GM23248 (cell line): ENCODE data around the gene ADGRD1. TPM values are rescaled to one million over a fixed set of nuclear protein-coding genes. Genes with fewer than 3 reads are reported as not detected.
A peak's percentile ranks its signal among the peaks of the same experiment; 100 is the strongest.
"Not testable (repeated sequence)": the region's sequence is repeated elsewhere in the genome, so short reads cannot be mapped to it uniquely, and the experiment has no call there.

Source experiments
- DNase-seq: peaks from one replicate; pipeline ENCODE4 v3.0.0-alpha.2; 2015
- H2AFZ ChIP-seq: fragments of 200-600 bp; sonication (generic); 2 replicates; pipeline ENCODE4 v1.6.1; 2016; ENCODE audit warnings: antibody characterized with exemption
- H3F3A ChIP-seq: fragments of 200-600 bp; sonication (generic); 2 replicates; pipeline ENCODE4 v1.6.1; 2016; ENCODE audit warnings: mild to moderate bottlenecking, antibody characterized with exemption, mixed run types; ENCODE audit not compliant: insufficient read depth
- H3K27ac ChIP-seq: fragments of 200-600 bp; sonication (generic); 2 replicates; pipeline ENCODE4 v1.5.1; 2016; ENCODE audit warnings: mild to moderate bottlenecking
- H3K27me3 ChIP-seq: fragments of 200-600 bp; sonication (generic); replicated peaks from 2 replicates; pipeline ENCODE4 v1.6.1; 2016; ENCODE audit warnings: mild to moderate bottlenecking; ENCODE audit not compliant: insufficient read depth
- H3K36me3 ChIP-seq: fragments of 200-600 bp; sonication (generic); 2 replicates; pipeline ENCODE4 v1.6.1; 2016; ENCODE audit warnings: low read depth, mild to moderate bottlenecking
- H3K4me1 ChIP-seq: fragments of 200-600 bp; sonication (generic); 2 replicates; pipeline ENCODE4 v1.6.1; 2016; ENCODE audit warnings: mild to moderate bottlenecking; ENCODE audit not compliant: insufficient read depth
- H3K4me2 ChIP-seq: fragments of 200-600 bp; sonication (generic); one replicate; pipeline ENCODE4 v1.6.1; 2016; ENCODE audit warnings: mild to moderate bottlenecking; ENCODE audit not compliant: unreplicated experiment
- H3K4me3 ChIP-seq: fragments of 200-600 bp; sonication (generic); 2 replicates; pipeline ENCODE4 v1.5.1; 2016; ENCODE audit warnings: mild to moderate bottlenecking
- H3K79me2 ChIP-seq: fragments of 200-600 bp; sonication (generic); 2 replicates; pipeline ENCODE4 v1.6.1; 2016; ENCODE audit warnings: mild to moderate bottlenecking; ENCODE audit not compliant: insufficient read depth
- H3K9ac ChIP-seq: fragments of 200-600 bp; sonication (generic); 2 replicates; pipeline ENCODE4 v1.6.1; 2016; ENCODE audit warnings: mild to moderate bottlenecking
- H3K9me2 ChIP-seq: fragments of 200-600 bp; sonication (generic); 2 replicates; pipeline ENCODE4 v1.6.1; 2016; ENCODE audit warnings: mixed run types, mild to moderate bottlenecking, moderate library complexity; ENCODE audit not compliant: insufficient read depth
- H3K9me3 ChIP-seq: fragments of 200-600 bp; sonication (generic); one replicate; pipeline ENCODE4 v1.6.1; 2017; ENCODE audit warnings: low read depth
- H4K20me1 ChIP-seq: fragments of 200-600 bp; sonication (generic); 2 replicates; pipeline ENCODE4 v1.6.0; 2016; ENCODE audit not compliant: insufficient read depth
- EZH2 ChIP-seq: fragments of 200-600 bp; sonication (generic); IDR thresholded peaks from 2 replicates; pipeline ENCODE4 v1.6.1; 2018; ENCODE audit warnings: antibody characterized with exemption, mild to moderate bottlenecking; ENCODE audit not compliant: insufficient read depth, poor library complexity, severe bottlenecking
- EZH2phosphoT487 ChIP-seq: fragments of 200-600 bp; sonication (generic); IDR thresholded peaks from 2 replicates; pipeline ENCODE4 v1.6.1; 2018; ENCODE audit warnings: antibody characterized with exemption, moderate library complexity, mild to moderate bottlenecking, low read depth; ENCODE audit not compliant: insufficient read depth
- WGBS, 2 experiments: methylation state at CpG; one replicate each; pipeline ENCODE4 v1.1.6; 2015 to 2017; ENCODE audit warnings: low lambda C conversion rate in 2 of 2, low coverage in 1 of 2; ENCODE audit errors: missing lambda C conversion rate in 2 of 2; 5-methylcytosine and 5-hydroxymethylcytosine counted together
- in situ Hi-C: fragments of 300-500 bp; cut with MboI; formaldehyde crosslinking; loops from 2 replicates; pipeline ENCODE4 v1.15.0; 2020
- polyA plus RNA-seq: library from polyadenylated mRNA; unstranded; fragments of >200 nt; fragmentation: Nextera tagmentation; extraction: Ambion mirVana; gene quantifications from 2 replicates; pipeline ENCODE4 v1.2.1, GENCODE V29; 2016
- total RNA-seq: library from RNA; depleted of rRNA; stranded (reverse); fragments of >200 nt; shearing (Covaris generic); gene quantifications from 2 replicates; pipeline ENCODE4 v1.2.3, GENCODE V29; 2014; rRNA removed

ADGRD1 gene
- total RNA-seq (7.9 and 8.2 TPM in 2 replicates), polyA plus RNA-seq (11.2 and 11.3 TPM in 2 replicates)

DNA sequence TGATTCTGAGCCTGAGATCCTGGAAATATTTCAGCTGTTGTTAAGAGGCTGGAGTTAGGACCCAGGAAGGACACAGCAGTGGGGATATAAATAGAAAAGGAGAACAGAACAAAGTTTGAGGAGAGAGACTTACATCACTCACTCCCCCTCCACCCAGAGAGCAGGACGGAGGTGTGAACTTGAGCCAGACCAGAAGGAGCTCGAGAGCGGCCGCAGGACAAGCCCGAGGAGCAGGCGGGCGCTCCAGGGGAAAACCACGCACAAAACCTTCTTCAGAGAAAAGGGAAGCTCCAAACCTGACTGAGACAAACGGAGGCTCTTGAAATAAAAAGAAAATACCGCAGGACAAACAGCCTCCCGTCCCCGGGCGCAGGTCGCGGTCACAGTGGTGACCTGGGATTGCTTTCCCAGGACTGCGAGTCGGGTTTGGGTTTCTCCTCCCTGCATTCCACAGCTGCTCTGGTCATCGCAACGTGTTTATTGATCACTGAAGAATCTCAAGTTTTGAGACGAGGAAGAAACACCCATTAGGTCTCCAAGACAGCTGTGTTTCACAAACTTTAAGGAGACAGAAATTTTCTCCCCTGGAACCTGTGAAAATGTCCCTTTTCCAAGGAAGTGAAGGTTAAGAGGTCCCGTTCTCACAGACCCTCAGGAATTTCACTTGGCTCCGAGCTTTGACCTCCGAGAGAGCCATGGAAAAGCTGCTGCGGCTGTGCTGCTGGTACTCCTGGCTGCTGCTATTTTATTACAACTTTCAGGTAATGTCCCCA is at the start of gene ADGRD1:
Gene ADGRD1, plus strand, starts transcription at position 137 of the 773 bp plus-strand sequence. Its CDS starts 559 bp downstream, at position 696.
- Histone ChIP-seq H3K36me3 (no peaks in the 10 kb centered on the region), H3K27me3 (peaks cover 6% of the 10 kb centered on the region; the same call in 1 of the 2 replicates), H3K27ac (no peak within 1 kb of the TSS), H2AFZ (peak within 1 kb of the TSS; percentile 81), H3K79me2 (no peaks in the 10 kb centered on the region), H3K9me3 (no peaks in the 10 kb centered on the region), H3K9me2 (no peaks in the 10 kb centered on the region), H3K4me3 (peak within 1 kb of the TSS; percentile 69), H3F3A (no peaks in the 10 kb centered on the region), H3K4me2 (peak within 1 kb of the TSS; percentile 81), H3K4me1 (0 out of 2 replicates have a peak, but pooled peaks cover 8% of the 10 kb centered on the region), H4K20me1 (no peaks in the 10 kb centered on the region), H3K9ac (peak within 1 kb of the TSS; percentile 55)
- TF ChIP-seq EZH2phosphoT487 (no peak), EZH2 (no peak)
- in situ Hi-C loops, result no loop called here
- DNase-seq, result peak; percentile 74
- WGBS, 2 experiments, result 2 to 3% methylated on average over 24 of the region's 24 CpGs

DNA sequence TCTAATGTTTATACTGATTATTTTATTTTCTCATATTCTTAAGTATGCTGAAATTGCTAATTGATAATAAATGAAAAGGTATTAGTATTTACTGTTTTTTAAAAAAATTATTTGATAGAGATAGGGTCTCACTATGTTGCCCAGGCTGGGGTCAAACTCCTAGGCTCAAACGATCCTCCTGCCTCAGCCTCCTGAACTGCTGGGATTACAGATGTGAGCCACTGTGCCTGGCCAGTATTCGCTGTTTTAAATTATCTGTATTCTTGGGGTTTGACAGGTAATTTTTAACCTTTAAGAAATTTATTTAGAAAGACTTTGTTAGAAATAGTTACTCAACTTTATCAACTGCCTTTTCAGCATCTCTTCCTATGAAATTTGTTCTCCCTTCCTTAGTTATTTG is 49.6 kb upstream of the ADGRD1 start:
- Histone ChIP-seq H3K9me2 (no peaks in the 10 kb centered on the region), H4K20me1 (no peaks in the 10 kb centered on the region), H3K4me2 (no peak overlapping the region), H3K9ac (no peak overlapping the region), H3K4me3 (no peak overlapping the region), H3K36me3 (no peaks in the 10 kb centered on the region), H3K9me3 (no peaks in the 10 kb centered on the region), H3F3A (no peaks in the 10 kb centered on the region), H3K27ac (no peak overlapping the region), H3K79me2 (no peaks in the 10 kb centered on the region), H3K27me3 (0 out of 2 replicates have a peak, but pooled peaks cover 5% of the 10 kb centered on the region), H3K4me1 (no peaks in the 10 kb centered on the region), H2AFZ (no peak overlapping the region)
- no peak for DNase-seq
- WGBS, 2 experiments, result 55 to 71% methylated on average over 2 of the region's 2 CpGs
- TF ChIP-seq EZH2phosphoT487 (no peak), EZH2 (no peak)
- in situ Hi-C loops, result no loop called here

DNA sequence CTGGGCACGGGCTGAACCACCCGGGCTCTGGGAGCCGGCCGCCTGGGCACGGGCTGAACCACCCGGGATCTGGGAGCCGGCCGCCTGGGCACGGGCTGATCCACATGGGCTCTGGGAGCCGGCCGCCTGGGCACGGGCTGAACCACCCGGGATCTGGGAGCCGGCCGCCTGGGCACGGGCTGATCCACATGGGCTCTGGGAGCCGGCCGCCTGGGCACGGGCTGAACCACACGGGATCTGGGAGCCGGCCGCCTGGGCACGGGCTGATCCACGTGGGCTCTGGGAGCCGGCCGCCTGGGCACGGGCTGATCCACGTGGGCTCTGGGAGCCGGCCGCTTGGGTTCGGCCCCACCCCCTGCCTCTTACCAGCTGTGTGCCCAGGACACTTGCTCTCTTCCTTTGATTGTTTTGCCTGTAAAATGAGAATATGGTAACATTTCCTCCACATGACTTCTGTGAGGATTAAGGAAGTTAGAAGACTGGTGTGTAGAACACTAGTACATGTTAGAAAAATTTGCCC is 48.7 kb upstream of the ADGRD1 start:
- H3K4me2 ChIP-seq, H3K9me2 ChIP-seq, H3K27me3 ChIP-seq, H3K27ac ChIP-seq, H3F3A ChIP-seq, H3K4me1 ChIP-seq, H2AFZ ChIP-seq, DNase-seq, H4K20me1 ChIP-seq, H3K36me3 ChIP-seq, H3K79me2 ChIP-seq, H3K9ac ChIP-seq, H3K4me3 ChIP-seq, in situ Hi-C loops, H3K9me3 ChIP-seq: not testable (repeated sequence)
- WGBS, 2 experiments, result 84 to 87% methylated on average over 3 to 30 of the region's 31 CpGs

DNA sequence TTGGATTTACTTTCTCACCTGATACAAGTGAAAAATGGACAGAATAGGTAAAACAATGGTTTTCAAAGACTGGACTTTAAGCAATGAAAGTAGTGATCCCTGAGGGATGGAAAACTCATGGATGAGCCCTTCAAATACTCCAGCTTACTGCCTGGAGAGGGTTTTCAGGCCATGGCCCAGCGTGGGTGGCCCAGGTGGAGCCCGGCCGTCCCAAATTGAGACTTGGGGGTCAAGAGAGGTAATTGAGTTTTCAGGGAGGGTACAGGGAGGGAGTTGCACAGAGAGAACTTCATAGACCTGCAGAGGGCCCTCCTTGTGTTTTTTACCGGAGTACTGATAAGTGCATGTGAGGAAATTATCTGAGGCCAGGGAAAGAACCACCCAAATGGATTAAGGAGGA is 44.6 kb upstream of the ADGRD1 start:
- no peak for DNase-seq

More for the DNA sequence above, 44.6 kb upstream of the ADGRD1 start:
- Histone ChIP-seq H3K27ac (no peak overlapping the region), H3K9ac (no peak overlapping the region), H4K20me1 (no peaks in the 10 kb centered on the region), H3K79me2 (no peaks in the 10 kb centered on the region), H3K36me3 (no peaks in the 10 kb centered on the region), H3K4me1 (no peaks in the 10 kb centered on the region), H3K4me2 (no peak overlapping the region), H3K4me3 (no peak overlapping the region), H3F3A (no peaks in the 10 kb centered on the region), H3K9me3 (no peaks in the 10 kb centered on the region), H3K9me2 (no peaks in the 10 kb centered on the region), H2AFZ (no peak overlapping the region), H3K27me3 (0 out of 2 replicates have a peak, but pooled peaks cover under 1% of the 10 kb centered on the region)
- no peak for TF ChIP-seq EZH2
- no peak for TF ChIP-seq EZH2phosphoT487
- in situ Hi-C loops, result no loop called here
- 49 to 50% methylated on average over 4 of the region's 4 CpGs for WGBS, 2 experiments
